Mesodermal cell (in vitro differentiated cells): ENCODE data around the gene CYBA.

Experiments used
- H3K27ac ChIP-seq: 2 replicates; pipeline ENCODE4 v1.7.0; 2013; ENCODE audit warnings: mild to moderate bottlenecking, low read depth, low read length, moderate library complexity; ENCODE audit not compliant: severe bottlenecking
- H3K36me3 ChIP-seq: 2 replicates; pipeline ENCODE4 v1.7.1; 2013; ENCODE audit warnings: mild to moderate bottlenecking, low read length, moderate library complexity; ENCODE audit not compliant: control insufficient read depth, insufficient read depth
- H3K4me1 ChIP-seq: one replicate; pipeline ENCODE4 v1.7.1; 2013; ENCODE audit warnings: mild to moderate bottlenecking, low read length; ENCODE audit not compliant: insufficient read depth, control insufficient read depth, poor library complexity, severe bottlenecking
- H3K4me3 ChIP-seq: 2 replicates; pipeline ENCODE4 v1.7.0; 2013; ENCODE audit warnings: low read length, control low read depth, mild to moderate bottlenecking; ENCODE audit not compliant: insufficient read depth, poor library complexity, severe bottlenecking; ENCODE audit errors: extremely low read depth
- H3K9me3 ChIP-seq: 2 replicates; pipeline ENCODE4 v1.7.1; 2013; ENCODE audit warnings: mild to moderate bottlenecking, low read length, moderate library complexity; ENCODE audit not compliant: control insufficient read depth
- WGBS, 2 experiments: methylation state at CpG; one replicate each; pipeline ENCODE4 v1.1.5; 2013; ENCODE audit warnings: missing lambda C conversion rate in 2 of 2; ENCODE audit not compliant: insufficient coverage in 2 of 2; 5-methylcytosine and 5-hydroxymethylcytosine counted together

CYBA gene

GRCh38 chr16:88634141-88634993 lies 16.5 kb downstream of the CYBA start:
- WGBS, 2 experiments, result 1 to 5% methylated on average over 66 to 68 of the region's 82 CpGs
- Histone ChIP-seq H3K4me3 (peak overlapping the region; percentile 44), H3K27ac (no peak overlapping the region)

DNA sequence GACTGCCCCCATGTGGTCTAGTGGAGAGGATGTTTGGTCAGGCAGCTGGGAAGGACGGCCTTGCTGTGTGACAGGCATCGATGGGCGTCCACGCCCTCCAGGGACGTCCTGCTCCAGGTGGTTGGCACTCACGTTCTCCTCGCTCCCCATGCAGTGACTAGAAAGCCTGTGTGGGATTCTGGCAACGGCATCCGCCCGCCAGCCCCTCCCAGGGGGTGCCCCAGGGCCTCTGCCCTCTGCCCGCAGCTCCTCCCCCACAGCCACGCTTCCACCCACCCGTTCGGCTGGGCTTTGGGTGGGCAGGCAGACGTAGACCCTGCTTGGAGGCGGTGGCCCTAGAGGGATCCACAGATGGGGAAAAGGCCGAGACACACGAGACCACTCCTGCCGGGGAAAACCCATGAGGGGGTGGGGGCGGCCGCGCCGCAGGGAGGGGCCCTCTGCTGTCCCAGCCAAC lies 17.1 kb downstream of the CYBA start:
- 55 to 74% methylated on average over 18 to 19 of the region's 23 CpGs for WGBS, 2 experiments
- H3K27ac ChIP-seq, result no peak overlapping the region
- peaks cover 3% of the 10 kb centered on the region for H3K4me1 ChIP-seq
- no peaks in the 10 kb centered on the region for H3K9me3 ChIP-seq
- H3K4me3 ChIP-seq, result peak overlapping the region; percentile 44
- H3K36me3 ChIP-seq, result peaks cover 41% of the 10 kb centered on the region

More at GRCh38 chr16:88634141-88634993, 16.5 kb downstream of the CYBA start:
- Histone ChIP-seq H3K4me1 (peaks cover 3% of the 10 kb centered on the region), H3K9me3 (no peaks in the 10 kb centered on the region), H3K36me3 (peaks cover 36% of the 10 kb centered on the region)

GRCh38 chr16:88632587-88632930 lies 18.3 kb downstream of the CYBA start:
- Histone ChIP-seq H3K27ac (no peak overlapping the region), H3K4me3 (no peak overlapping the region), H3K4me1 (peaks cover 3% of the 10 kb centered on the region), H3K9me3 (no peaks in the 10 kb centered on the region), H3K36me3 (peaks cover 52% of the 10 kb centered on the region)
- WGBS, 2 experiments, result 94 to 97% methylated on average over 8 to 11 of the region's 11 CpGs

- Histone ChIP-seq H3K27ac (no peak overlapping the region), H3K4me3 (no peak overlapping the region), H3K9me3 (no peaks in the 10 kb centered on the region), H3K4me1 (peaks cover 2% of the 10 kb centered on the region), H3K36me3 (peaks cover 57% of the 10 kb centered on the region)
- WGBS, 2 experiments, result 89 to 92% methylated on average over 26 to 29 of the region's 30 CpGs
Measured at GRCh38 chr16:88631920-88632586, 18.8 kb downstream of the CYBA start.

GRCh38 chr16:88631384-88631783 lies 19.5 kb downstream of the CYBA start:
- Histone ChIP-seq H3K27ac (no peak overlapping the region), H3K4me1 (no peaks in the 10 kb centered on the region), H3K4me3 (no peak overlapping the region), H3K9me3 (no peaks in the 10 kb centered on the region), H3K36me3 (peaks cover 63% of the 10 kb centered on the region)
- 58 to 64% methylated on average over 9 of the region's 16 CpGs for WGBS, 2 experiments

DNA sequence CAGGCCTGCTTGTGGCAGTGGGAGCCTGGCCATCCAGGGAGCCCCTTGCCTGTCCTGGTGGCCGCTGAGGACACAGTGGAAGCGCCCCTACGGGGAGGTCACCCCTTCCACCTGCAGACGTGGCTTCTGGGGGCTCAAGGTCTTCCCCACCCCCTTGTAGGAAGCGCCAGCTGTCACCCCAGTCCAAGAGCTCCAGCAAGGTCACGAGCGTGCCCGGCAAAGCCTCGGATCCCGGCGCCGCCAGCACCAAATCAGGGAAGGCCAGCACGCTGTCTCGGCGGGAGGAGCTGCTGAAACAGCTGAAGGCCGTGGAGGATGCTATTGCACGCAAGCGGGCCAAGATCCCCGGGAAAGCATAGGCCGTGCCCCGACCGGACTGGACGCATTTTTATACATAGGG lies 19.9 kb downstream of the CYBA start:
- Histone ChIP-seq H3K36me3 (peaks cover 67% of the 10 kb centered on the region), H3K4me3 (no peak overlapping the region)

DNA sequence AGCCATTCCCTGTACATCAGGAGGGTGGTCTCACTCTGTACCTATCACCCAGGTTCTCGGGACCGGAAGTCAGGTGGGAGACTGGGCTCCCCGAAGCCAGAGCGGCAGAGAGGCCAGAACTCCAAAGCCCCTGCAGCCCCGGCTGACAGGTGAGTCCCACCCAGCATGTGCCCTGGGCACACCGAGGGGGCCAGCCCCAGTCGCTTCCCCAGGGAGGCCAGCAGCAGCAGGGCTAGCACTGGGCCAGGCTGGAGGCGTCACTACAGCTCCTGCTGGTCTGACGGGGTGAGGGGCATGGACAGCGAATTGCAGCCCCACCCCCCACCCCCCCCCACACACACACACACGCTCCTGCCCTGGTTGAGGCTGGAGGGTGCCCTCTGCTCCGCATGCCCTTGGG lies 20.4 kb downstream of the CYBA start:
- Histone ChIP-seq H3K4me1 (no peaks in the 10 kb centered on the region), H3K27ac (no peak overlapping the region), H3K36me3 (peaks cover 69% of the 10 kb centered on the region), H3K4me3 (no peak overlapping the region), H3K9me3 (no peaks in the 10 kb centered on the region)
- WGBS, 2 experiments, result 97 to 100% methylated on average over 8 to 9 of the region's 12 CpGs

More for the DNA sequence above, 19.9 kb downstream of the CYBA start:
- WGBS, 2 experiments, result 92% methylated on average over 16 to 23 of the region's 23 CpGs
- Histone ChIP-seq H3K27ac (no peak overlapping the region), H3K4me1 (no peaks in the 10 kb centered on the region), H3K9me3 (no peaks in the 10 kb centered on the region)

DNA sequence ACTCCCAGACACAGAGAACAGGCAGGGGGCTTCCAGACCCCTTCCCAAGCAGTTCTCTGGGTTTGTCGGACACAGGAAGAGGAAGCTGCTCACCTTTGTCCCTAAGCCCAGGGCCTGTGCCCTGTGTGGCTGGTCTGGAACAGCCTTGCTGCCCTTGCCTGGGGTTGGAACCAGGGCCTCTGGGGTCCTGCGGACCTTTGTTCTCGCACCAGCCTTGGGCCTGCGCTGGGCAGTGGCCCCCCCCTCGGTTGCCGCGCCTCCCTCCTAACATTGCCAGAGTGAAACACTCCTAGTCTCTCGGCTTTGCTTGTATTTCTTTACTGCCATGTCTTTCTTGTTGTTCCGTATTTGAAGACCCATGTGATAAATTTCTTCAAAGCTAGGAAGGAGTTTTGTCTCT lies 21.0 kb downstream of the CYBA start:
- Histone ChIP-seq H3K9me3 (no peaks in the 10 kb centered on the region), H3K36me3 (peaks cover 75% of the 10 kb centered on the region), H3K4me1 (no peaks in the 10 kb centered on the region), H3K27ac (no peak overlapping the region), H3K4me3 (no peak overlapping the region)
- 84 to 91% methylated on average over 7 to 8 of the region's 9 CpGs for WGBS, 2 experiments

DNA sequence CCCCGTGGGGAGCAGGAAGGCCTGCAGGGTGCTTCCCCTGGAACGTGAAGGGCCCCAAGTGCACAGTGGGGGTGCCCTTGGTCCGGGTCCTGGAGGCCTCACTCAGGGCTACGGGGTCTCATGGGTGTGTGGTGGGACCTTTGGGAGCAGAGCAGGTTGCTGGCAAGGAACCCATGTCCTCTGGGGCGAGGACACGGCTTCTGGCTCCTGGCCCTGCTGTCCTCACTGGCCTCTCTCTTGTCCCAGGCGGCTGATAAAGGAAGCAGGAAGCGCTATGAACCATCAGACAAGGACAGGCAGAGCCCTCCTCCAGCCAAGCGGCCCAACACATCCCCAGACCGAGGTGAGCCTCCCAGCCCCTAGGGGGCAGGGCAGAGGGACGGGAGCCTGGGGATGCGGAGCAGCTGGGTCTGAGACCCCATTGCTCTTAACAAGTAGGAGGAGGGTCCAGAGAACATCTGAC lies 22.3 kb downstream of the CYBA start:
- no peaks in the 10 kb centered on the region for H3K4me1 ChIP-seq
- WGBS, 2 experiments, result 65 to 69% methylated on average over 11 to 12 of the region's 12 CpGs

GRCh38 chr16:88627531-88628411 lies 23.1 kb downstream of the CYBA start:
- H3K27ac ChIP-seq, result no peak overlapping the region
- peaks cover 89% of the 10 kb centered on the region for H3K36me3 ChIP-seq
- H3K4me1 ChIP-seq, result no peaks in the 10 kb centered on the region
- no peaks in the 10 kb centered on the region for H3K9me3 ChIP-seq
- H3K4me3 ChIP-seq, result no peak overlapping the region
- 95% methylated on average over 14 to 20 of the region's 27 CpGs for WGBS, 2 experiments

More for the DNA sequence above, 22.3 kb downstream of the CYBA start:
- Histone ChIP-seq H3K27ac (no peak overlapping the region), H3K9me3 (no peaks in the 10 kb centered on the region), H3K36me3 (peaks cover 87% of the 10 kb centered on the region), H3K4me3 (no peak overlapping the region)
